ENCODE results near the gene TTC17. TPM values are rescaled to one million over a fixed set of nuclear protein-coding genes. Genes with fewer than 3 reads are reported as not detected.

The TTC17 gene
- total RNA-seq, 1 donor from 2014 or later: 94.4 TPM

GRCh38 chr11:43518408-43519160, 159.9 kb downstream of the TTC17 start:
- H3K4me3 ChIP-seq: no peak overlapping the region

GRCh38 chr11:43521471-43521870, 162.8 kb downstream of the TTC17 start:
- Histone ChIP-seq H3K27ac (no peak overlapping the region), H3K27me3 (peaks cover 6% of the 10 kb centered on the region), H3K4me3 (no peak overlapping the region), H3K36me3 (no peaks in the 10 kb centered on the region), H3K4me1 (no peaks in the 10 kb centered on the region), H3K9me3 (no peaks in the 10 kb centered on the region)
- TF ChIP-seq CTCF (IDR thresholded peaks at IDR 0.05): no peak
- intact Hi-C loops (cut with DNase I): no loop called here
- ATAC-seq (no peak), DNase-seq (no peak)

More at GRCh38 chr11:43518408-43519160, 159.9 kb downstream of the TTC17 start:
- Histone ChIP-seq H3K27ac (no peak overlapping the region), H3K36me3 (no peaks in the 10 kb centered on the region), H3K4me1 (no peaks in the 10 kb centered on the region), H3K27me3 (peaks cover 10% of the 10 kb centered on the region), H3K9me3 (no peaks in the 10 kb centered on the region)
- intact Hi-C loops (cut with DNase I): no loop called here
- ATAC-seq (no peak), DNase-seq (no peak)
- TF ChIP-seq CTCF (IDR thresholded peaks at IDR 0.05): no peak

- no peak for TF ChIP-seq CTCF (IDR thresholded peaks at IDR 0.05)
- Histone ChIP-seq H3K4me3 (no peak overlapping the region), H3K36me3 (no peaks in the 10 kb centered on the region), H3K27me3 (no peaks in the 10 kb centered on the region), H3K4me1 (no peaks in the 10 kb centered on the region), H3K27ac (no peak overlapping the region), H3K9me3 (no peaks in the 10 kb centered on the region)
- intact Hi-C loops (cut with DNase I): no loop called here
- ATAC-seq (no peak), DNase-seq (no peak)
Observed at GRCh38 chr11:43523632-43524031, 164.9 kb downstream of the TTC17 start.

- ATAC-seq: peak; percentile 44
- intact Hi-C loops (cut with DNase I): no loop called here
- Histone ChIP-seq H3K9me3 (no peaks in the 10 kb centered on the region), H3K36me3 (no peaks in the 10 kb centered on the region), H3K4me3 (no peak overlapping the region), H3K27me3 (peaks cover 3% of the 10 kb centered on the region), H3K4me1 (no peaks in the 10 kb centered on the region), H3K27ac (no peak overlapping the region)
- no peak for TF ChIP-seq CTCF (IDR thresholded peaks at IDR 0.05)
- DNase-seq: no peak
Observed at GRCh38 chr11:43532041-43532440, 173.3 kb downstream of the TTC17 start.

GRCh38 chr11:43537833-43538615, 179.3 kb downstream of the TTC17 start:
- ATAC-seq (no peak), DNase-seq (no peak)
- Histone ChIP-seq H3K9me3 (no peaks in the 10 kb centered on the region), H3K4me1 (no peaks in the 10 kb centered on the region), H3K27ac (no peak overlapping the region), H3K4me3 (no peak overlapping the region), H3K27me3 (peaks cover 18% of the 10 kb centered on the region), H3K36me3 (no peaks in the 10 kb centered on the region)
- intact Hi-C loops (cut with DNase I): no loop called here
- no peak for TF ChIP-seq CTCF (IDR thresholded peaks at IDR 0.05)

Measured in upper lobe of right lung (tissue), 1 donor.